Stimulated activated CD8-positive, alpha-beta memory T cell treated with anti-CD3 and anti-CD28 coated beads, Interleukin-4, amount 100 ng/mL, for 1 hour (primary cell): ENCODE data around the gene DUSP16.
"Not testable (repeated sequence)": the region's sequence is repeated elsewhere in the genome, so short reads cannot be mapped to it uniquely, and the experiment has no call there.

Experiments
- DNase-seq, 2 donors: peaks; one replicate each; pipeline ENCODE4 v3.0.0-alpha.2; 2020; ENCODE audit warnings: low read depth in 2 of 2, low spot score in 1 of 2

The DUSP16 gene

DNA sequence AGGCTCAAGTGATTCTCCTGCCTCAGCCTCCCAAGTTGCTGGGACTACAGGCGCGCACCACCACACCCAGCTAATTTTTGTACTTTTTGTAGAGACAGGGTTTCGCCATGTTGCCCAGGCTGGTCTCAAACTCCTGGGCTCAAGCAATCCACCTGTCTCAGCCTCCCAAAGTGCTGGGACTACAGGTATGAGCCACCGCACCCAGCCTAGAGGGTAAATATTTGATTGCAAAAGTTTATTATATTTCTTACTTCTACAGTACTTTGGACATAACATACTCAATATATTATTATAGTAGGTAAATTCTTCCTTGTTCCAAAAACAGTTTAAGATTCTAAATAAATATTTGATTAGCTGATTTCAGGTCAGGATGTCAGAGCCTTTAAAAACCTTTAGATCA is 40.0 kb downstream of the DUSP16 start:
- DNase-seq = not testable (repeated sequence)

DNA sequence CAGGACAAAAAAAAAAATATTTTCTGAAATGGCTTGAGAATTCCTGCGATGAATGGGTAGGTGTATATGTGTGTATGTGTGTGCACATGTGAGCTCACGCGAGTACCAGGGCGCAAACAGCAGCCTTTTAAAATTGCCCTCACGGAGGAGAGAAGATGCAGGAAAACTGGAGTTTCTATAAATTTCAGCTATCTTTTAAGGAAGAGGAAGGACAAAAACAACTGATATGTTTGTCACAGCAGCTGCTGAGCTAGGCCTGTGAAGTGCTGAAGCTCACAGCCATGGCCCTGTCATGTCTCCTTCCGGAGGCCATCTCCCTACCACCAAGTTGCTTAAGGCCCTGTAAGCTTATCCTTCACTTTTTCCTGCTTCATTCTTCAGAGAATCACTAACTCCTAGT is 40.8 kb downstream of the DUSP16 start:
- no peak for DNase-seq

DNA sequence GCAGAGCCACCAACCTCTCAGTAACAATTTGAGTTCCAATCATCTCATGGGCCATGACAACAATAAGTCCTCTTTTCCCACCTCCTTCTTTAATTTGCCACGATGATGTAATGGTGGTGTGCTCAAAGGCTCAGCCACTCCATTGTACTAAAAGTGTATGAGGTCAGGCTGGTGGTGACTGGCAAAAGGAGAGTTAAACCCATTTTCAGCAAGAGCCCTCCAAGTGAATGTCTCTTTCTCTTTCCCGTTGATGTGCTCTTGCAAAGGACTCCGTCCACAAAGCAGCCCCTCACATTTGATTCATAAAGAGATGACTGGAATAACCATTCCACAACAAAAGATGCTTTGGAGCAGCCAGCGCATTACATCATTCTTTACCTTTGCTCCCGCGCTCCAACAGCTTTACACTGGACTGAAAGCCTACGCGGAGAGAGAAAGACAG is 41.6 kb downstream of the DUSP16 start:
- no peak for DNase-seq

DNA sequence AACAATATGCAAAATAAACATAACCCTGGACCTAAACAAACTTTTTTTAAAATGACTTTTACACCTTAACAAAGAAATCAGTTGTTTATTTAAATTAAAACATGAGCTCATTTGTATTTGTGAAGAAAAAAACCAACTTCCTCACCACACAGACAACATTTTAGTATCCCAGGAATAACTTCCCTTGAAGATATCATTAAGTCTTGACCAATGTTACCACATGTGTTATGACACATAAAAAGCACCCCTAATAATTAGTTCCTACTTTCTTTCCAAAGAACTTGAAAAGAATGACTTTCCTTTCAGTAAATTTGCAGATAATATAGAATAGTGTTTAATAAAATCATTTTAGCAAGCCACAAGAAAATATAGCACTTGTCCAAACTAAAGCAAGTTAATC is 42.4 kb downstream of the DUSP16 start:
- no peak for DNase-seq

DNA sequence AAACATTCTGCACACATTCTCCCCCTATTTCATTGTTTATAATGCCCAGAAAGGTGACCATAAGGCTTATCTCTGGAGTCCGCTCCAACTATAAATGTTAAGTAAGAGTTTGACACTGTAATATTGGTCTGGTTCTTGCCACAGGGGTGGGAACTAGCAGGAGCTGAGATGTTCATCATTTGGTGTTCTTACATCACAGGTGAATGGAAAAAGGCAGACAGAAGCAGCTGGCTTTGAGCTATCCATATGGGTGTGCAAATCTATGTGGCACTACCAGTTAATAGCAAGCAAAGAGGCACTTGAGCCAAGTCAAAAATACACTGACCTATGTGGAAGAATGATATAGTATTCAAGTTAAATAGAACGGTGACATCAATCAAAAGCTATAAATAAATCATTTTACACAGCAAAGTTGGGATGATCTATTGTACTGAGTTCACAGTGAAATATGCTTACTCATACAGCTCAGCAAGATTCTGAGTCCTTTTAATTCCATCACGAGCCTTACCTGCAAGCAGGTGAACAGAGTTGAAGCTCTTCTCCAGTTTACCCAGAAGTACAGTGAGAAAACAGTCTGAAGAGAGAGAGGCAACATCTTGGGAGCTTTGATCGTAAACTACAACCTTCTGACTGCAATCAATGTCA is 43.2 kb downstream of the DUSP16 start:
- DNase-seq = no peak

DNA sequence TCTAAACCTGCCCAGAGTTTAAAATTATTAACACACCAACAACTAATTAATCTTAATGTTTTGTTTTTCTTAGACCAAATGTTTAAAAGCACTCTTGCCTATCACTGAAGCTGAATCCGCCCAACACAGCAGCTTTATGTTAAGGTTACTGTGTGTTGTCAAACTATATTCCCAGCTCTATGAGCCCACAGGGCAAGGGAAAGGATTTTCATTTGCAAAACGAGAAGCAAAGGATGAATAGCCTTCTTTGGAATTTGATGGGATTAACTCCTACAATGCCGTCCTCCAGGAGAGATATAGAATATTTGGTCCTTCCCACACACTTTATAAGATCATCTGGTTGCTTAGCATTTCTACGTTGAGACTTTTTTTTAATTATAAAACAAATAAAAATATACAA is 43.7 kb downstream of the DUSP16 start:
- DNase-seq = no peak

DNA sequence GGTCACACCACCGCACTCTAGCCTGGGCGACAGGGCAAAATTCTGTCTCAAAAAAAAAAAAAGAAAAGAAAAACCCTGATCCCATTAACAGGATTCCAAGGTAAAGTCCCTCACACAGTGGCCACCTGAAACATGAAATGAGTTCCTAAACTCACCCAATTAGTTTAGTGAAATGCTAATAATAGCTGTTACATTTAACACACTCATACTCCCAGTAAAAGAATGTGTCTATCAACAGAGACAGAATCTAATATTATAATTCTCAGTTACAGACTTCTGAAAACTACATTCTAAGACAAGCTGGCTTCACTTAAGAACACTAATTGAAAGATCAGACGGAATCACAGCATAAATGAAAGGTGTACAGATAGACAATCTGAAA is 44.2 kb downstream of the DUSP16 start:
- DNase-seq = no peak

DNA sequence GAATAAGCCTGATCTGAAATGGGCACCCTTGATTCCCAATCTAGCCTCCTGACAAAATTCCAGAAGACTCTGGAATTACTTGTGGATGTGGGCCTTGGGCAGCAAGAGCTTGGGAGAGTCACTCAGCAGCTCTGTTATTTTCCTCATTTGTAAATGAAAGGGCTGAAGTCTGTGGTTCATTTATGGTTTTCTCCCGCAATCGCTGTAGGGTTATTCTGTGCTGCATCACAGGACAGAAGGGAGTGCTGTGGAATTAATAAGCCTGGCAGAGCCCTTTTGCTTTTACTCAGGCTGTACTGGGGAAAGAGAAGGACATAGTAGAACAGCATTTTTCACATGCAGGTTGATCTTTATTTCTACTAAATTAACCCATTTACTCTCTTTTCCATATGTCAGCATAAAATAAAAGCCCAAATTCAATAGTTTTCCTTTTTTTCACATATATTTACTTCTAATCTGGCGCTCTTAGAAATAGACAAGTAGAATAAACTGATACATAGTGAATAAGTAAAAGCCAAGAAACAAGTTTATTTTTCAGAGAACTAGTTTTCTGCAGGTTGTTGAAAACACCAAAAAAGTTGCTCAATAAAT is 49.2 kb downstream of the DUSP16 start:
- DNase-seq = no peak

DNA sequence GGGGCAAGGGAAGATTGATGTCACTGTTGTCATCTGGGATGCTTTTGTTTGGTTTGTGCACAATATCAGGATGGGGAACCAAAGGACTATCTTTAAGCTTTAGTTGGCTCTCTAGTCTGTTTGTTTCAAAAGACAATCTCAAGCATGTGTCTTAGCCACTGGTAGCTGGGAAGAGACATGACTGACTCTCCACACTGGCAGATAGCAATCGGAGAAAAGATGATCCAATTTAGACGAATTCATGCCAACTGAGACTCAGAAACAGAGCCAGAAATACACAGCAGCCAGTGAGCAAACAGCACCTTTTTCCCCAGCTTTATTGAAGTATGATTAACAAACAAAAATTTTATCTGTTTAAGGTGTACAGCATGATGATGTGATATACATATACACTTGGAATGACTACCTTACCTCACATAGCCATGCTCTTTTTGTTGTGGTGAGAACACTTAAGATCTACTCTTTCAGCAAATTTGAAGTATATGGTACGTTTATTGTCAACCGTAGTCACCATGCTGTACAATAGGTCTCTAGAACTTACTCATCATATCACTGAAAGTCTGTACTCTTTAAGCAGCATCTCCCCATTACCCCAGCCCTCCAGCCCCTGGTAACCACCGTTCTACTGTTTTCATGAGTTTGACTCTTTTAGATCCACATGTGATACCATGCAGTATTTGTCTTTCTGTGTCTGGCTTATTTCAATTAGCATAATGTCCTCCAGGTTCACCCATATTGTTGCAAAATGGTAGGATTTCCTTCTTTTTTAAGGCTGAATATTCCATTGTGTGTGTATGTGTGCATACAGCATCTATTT is 50.6 kb downstream of the DUSP16 start:
- no peak for DNase-seq

DNA sequence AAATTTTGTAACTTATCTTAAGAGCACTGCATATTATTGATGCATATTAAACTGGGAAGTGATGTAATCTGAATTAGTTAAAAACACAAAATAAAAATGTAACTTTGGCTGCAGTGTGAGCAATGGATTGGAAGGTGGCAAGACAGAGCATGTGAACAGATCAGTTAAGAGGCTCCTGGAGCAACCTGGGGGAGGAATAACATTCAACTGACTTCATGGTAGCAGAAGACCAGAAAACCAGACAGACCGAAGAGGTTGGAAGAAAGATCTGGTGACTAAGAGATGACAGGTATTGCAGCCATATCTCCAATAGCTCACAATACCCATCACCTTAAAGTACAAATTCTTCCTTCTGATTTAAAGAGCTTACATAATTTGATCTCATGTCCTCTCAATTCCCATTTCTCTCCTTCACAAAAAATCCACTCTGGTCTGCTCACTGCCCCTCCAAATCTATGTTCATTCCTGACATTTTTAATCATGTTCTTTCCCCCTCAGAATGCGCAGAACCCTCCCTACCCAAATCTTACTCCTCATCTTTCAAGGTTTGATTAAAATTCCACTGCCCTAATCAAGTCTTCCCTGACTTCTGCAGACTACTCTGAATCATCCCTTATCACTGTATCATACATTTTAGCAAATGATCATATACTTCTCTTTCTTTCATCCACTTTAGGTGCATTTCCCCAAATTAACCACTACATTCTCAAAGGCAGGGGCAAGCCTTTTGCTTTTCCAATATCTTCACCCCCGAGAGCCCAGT is 51.5 kb downstream of the DUSP16 start:
- DNase-seq = no peak

DNA sequence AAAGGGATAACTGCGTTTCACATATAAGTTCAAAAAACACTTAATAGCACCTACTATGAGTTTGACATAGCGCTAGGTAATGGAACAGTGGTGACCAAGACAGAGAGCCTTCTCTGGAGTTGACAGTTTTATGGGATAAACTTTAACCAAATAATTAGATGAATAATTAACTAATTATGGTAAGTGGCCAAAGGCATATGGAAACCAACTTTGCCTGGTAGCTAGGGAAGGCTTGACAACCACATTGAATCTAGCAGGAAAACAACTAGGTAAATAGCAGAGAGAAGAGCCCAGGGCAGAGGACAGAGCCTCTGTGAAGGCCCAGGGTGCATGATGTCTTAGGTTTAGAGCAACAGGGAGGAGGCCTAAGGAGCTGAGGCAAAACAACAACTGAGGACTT is 52.1 kb downstream of the DUSP16 start:
- no peak for DNase-seq

DNA sequence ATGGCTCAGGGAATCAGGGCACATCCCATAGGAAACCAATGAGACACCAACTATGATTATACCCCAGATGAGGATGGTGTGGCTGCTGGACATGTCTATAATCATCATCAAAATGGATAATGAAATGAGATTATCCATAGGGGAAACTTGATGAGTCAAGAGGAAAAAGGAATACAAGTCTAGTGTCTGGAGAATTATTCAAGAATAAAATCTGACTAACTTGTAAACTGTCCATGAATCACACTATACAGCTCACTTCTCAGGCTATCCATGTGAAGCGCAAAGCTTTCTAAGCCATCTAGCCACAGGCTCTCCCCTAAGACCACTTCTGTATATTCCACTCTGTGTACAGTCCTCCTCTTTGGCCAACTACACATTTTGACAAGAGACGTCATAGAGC is 52.5 kb downstream of the DUSP16 start:
- no peak for DNase-seq

DNA sequence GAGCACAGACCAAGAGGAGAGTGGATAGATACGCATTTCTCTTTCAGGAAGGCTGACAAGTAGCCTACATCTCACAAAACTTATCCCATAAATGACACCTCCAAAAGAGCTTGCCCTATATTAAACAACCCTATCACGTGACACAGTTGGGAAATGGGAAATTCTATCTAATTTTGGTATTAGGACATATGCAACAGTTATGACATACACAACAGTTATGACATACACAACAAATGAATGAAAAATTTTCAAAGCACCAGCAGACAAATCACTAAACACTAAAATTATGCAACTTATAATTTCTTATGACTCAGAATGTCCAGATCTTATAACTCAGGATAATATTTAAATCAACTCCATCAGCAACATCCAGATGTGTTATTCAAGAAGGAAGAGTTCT is 54.1 kb downstream of the DUSP16 start:
- DNase-seq = no peak

DNA sequence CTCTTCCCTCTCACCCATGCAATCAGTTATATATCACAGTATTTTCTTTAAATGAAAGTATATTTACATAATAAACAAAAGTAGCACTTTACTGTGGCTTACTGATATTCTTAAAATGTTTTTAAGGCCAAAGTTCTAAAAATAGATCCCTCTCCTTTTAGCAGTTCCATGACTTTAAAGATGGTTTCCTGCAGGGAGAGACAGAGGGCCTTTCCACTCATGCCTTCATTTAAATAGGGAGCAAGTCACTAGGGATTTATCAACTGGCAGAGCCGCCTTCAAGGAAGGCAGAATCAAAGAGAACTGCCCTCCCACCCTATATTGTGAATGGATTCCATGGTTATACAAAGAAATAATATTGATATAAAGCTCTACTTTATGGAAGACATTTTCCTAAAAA is 55.5 kb downstream of the DUSP16 start:
- no peak for DNase-seq

DNA sequence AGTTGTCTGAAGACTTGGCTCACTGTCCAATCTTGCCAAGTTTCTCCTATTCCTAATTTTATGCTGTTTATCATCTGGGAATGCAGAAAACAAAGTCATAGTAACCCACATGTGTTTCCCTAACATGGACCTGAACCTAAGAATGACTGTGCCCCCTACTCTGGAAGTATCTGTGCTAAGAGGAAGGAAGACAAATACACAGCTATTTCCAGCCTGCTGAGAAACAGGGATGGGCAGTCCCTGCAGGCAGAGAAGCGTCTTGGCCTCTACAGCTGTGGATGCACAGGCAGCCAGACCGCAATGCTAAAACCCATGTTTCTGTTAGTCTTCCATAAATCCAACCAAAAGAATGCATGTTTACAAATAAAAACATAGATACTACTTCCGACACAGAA is 56.2 kb downstream of the DUSP16 start:
- DNase-seq = no peak

DNA sequence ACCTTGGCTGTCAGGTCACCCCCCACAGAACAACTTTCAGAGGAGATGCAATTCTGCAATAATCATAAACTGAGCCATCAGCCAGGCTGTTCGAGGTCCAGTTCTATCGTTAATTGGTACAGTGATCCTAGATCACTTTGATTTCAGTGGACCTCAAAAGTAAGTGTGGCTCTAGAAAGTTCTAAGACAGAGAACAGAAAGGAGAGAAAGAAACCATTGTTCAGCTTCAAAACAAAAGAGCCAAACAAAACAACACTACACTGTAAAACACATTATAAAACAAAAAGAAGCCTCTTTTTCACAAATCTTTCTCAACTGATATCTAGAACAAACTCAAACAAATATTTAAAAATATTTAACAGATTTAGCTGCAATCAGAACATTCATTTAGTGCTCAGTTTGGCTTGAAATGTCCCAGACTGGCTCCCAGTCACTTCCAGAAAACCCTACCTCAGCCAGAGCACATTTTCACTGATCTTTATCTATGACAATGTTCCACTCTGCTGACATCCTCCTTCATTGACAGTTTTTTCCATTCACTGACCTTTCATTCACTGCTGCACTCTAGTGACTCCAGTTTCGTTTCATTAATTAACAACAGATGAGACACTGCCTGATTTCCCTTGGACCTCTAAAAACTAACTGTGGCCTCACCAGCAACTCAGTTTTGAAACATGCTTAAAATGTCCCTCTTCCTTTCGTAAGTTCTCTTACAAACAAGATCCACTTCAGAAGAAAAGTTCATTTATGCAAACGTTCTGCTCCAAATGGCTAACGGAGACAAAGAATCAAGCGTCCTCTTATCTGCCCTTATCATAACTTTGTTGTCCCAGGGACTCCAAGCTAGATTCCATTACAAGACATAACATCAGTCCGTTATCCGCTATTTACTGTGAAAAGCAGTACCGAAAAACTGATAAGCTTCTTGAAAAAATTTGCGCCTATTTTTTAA is 56.8 kb downstream of the DUSP16 start:
- no peak for DNase-seq

DNA sequence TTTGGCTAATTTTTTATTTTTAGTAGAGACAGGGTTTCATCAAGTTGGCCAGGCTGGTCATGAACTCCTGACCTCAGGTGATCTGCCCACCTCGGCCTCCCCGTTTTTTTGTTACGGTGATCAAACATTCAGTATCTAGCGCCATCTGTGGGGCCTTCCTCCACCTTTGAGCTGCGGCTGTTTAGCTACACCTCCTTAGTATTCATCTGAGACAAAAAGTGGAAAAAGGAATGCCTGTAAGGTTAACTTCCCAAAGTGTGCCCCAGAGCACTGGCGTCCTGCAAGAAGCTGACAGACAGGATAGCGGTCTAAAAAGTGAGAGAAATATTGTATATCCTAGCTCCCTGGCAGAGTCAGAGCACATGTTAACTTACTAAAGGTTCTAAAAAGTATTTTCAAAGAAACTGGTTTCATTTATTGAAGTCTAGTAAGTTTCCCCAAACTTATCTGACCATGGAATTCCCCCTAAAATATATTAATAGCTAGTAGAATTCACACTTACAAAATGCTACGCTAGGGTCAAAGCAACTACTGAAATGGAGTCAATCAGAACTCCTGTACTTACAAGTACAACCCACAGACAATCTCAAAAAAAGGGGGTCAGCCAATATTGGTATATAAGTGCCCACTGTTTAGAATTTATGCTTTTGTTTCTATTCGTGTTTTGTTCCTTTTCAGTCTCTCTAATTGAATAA is 59.1 kb downstream of the DUSP16 start:
- no peak for DNase-seq

DNA sequence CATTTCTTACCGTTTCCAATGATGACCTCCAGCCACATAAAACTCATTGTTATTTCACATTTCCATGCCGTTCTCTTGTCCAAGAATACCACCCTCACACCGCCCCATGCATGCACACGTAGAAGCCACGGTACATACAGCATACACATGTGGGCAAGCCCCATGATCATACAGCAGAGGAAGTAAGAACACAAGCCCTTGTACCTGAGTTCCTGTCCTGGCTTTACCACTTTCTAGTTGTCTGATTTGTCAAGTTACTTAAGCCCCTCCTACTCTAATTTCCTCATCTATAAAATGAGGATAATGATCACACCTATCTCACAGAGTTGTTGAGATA is 59.9 kb downstream of the DUSP16 start:
- DNase-seq = no peak

DNA sequence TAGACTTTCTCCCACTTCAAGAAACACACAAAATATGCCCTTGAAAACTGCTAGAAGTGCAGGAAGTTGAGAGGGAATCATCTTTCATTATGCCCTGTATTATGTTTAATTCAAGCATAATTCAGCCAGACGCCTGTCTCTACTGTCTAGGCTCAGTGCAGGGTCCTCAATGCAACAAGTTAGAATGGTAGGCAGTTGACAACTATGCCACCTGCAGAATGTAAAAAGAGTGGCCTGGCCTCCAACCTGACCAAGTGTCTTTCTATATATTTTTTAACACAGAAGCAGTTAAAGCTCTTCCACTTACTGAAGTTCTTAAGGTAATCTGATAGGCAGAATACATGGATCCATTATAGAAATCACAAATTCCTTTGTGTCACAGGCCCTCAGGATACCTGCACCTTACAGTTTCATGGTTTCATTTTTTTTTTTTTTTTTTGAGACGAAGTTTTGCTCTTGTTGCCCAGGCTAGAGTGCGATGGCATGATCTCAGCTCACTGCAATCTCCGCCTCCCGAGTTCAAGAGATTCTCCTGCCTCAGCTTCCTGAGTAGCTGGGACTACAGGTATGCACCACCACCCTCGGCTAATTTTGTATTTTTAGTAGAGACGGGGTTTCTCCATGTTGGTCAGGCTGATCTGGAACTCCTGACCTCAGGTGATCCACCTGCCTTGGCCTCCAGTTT is 60.4 kb downstream of the DUSP16 start:
- DNase-seq = not testable (repeated sequence)

DNA sequence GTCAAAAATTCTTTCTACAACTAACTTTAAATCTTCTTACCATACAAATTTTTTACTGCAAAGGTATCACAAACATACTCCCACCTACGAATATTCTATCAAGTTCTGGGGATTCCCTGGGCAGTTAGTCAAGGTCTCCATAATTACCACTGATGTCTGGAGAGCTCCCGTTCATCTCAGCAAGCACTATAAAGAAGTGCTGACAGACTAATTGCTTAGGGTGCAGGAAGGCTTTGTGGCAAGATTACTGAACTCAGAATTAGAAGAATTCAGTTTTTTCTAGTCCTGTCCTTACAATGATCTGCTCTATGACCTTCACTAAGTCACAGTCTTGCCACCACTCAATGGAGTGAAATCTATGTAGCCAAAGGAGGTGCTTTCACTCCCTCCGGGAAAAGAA is 61.5 kb downstream of the DUSP16 start:
- DNase-seq = no peak
